ENCODE data around the gene MTMR2.

DNA sequence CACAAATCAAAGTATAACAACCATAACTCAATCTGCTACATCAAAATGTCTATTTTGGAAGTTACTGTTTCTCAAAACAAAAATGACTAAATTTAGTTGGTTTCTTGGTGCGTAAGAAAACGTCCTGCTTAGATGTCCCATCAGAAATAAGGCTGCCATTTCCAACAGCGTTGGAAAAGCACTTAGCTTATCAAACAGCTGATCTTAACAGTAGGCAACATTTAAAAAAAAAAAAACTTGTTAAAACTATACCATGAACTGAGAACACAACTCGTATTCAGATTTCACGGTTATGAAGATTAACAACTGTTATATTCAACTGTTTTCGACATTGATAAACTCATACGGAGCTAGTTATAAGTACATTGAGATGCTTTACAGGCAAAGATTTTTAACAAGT, 131.2 kb downstream of the MTMR2 start:
- TF ChIP-seq POLR2A (IDR thresholded peaks at IDR 0.05) (no peak), POLR2AphosphoS5 (IDR thresholded peaks at IDR 0.05) (no peak), EP300 (IDR thresholded peaks at IDR 0.05; ENCODE audit: low read depth) (no peak)
- TF ChIP-seq, protein P1, sequence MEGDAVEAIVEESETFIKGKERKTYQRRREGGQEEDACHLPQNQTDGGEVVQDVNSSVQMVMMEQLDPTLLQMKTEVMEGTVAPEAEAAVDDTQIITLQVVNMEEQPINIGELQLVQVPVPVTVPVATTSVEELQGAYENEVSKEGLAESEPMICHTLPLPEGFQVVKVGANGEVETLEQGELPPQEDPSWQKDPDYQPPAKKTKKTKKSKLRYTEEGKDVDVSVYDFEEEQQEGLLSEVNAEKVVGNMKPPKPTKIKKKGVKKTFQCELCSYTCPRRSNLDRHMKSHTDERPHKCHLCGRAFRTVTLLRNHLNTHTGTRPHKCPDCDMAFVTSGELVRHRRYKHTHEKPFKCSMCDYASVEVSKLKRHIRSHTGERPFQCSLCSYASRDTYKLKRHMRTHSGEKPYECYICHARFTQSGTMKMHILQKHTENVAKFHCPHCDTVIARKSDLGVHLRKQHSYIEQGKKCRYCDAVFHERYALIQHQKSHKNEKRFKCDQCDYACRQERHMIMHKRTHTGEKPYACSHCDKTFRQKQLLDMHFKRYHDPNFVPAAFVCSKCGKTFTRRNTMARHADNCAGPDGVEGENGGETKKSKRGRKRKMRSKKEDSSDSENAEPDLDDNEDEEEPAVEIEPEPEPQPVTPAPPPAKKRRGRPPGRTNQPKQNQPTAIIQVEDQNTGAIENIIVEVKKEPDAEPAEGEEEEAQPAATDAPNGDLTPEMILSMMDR (IDR thresholded peaks at IDR 0.05) = no peak

Data from transverse colon (tissue), 4 donors.